Activated naive CD8-positive, alpha-beta T cell (primary cell): ENCODE measurements around the gene RGMA.

Source experiments
- H3K27ac Mint-ChIP-seq: one replicate; pipeline ENCODE4 v1.8.0; 2021; ENCODE audit warnings: mixed read lengths
- H3K27me3 Mint-ChIP-seq: one replicate; pipeline ENCODE4 v1.8.0; 2021; ENCODE audit warnings: mixed read lengths
- H3K36me3 Mint-ChIP-seq: one replicate; pipeline ENCODE4 v1.8.0; 2021; ENCODE audit warnings: mixed read lengths
- H3K4me1 Mint-ChIP-seq: one replicate; pipeline ENCODE4 v1.8.0; 2021; ENCODE audit warnings: low read depth, mixed read lengths
- H3K4me3 Mint-ChIP-seq: one replicate; pipeline ENCODE4 v1.8.0; 2021; ENCODE audit warnings: mild to moderate bottlenecking, mixed read lengths
- H3K9me3 Mint-ChIP-seq: one replicate; pipeline ENCODE4 v1.8.0; 2021; ENCODE audit warnings: low read depth, mixed read lengths

RGMA gene

DNA sequence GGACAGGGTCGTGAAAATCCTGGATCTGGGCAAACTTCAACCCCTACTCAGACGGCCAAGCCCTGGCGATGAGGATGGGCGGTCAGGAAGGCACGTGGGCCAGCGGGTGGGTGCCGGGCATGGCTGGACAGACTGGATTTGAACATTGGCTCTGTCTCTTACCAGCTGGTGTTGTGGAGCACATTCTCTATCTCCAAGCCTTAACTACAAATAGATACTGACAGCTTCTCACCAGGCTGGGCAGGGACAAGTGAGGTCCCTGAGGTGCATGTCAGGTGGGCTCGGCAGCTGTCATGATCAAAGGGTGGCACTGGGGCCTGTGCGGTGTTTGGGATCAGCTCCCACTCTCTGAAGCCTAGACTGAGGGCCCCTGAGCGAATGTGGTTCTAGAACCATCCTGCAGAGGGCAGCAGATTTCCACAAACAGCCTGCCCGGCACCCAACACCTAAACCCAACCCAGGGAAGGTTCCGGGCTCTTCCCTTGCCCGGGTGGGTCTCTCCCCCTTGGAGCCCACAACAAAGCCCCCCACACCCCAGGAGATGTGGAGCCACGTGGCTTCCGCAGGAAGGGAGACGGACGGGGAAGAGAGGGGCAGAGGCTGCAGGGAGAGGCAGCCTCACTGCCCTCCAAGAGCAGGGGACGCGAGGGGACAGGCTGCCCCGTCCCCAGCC, 58.4 kb downstream of the RGMA start:
- Mint-ChIP-seq H3K4me3 (no peak overlapping the region), H3K27ac (peak overlapping the region; percentile 61)

DNA sequence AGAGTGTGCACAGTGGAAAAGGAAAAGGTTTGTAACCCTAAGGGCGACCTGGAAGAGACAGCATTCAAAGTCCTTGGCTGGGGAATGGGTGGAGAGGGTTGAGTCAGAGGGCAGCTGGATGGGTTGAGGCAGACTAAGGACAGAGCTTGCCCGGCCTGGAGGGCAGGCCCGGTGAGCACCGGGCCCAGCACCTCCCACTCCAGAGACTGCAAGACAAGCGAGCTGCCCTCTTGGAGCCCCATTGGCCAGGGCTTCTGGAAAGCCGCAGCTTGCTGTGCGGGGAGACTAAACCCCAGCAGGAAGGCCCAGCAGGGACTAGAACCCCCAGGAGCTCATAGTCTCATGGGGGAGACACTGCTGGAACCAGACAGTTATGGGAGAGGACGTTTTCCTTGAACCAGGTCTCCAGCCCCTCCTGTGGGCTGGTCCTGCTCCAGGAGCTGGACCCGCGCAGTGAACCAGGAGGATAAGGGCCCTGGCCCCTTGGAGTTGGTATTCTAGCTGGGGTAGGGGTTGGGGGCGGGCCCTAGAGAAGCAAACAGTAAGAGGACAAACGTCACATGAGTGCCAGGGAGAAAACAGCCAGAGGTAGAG, 59.1 kb downstream of the RGMA start:
- peak overlapping the region; percentile 61 for H3K27ac Mint-ChIP-seq
- no peak overlapping the region for H3K4me3 Mint-ChIP-seq
- peaks cover 2% of the 10 kb centered on the region for H3K36me3 Mint-ChIP-seq
- no peaks in the 10 kb centered on the region for H3K9me3 Mint-ChIP-seq
- H3K27me3 Mint-ChIP-seq: no peaks in the 10 kb centered on the region
- peaks cover 37% of the 10 kb centered on the region for H3K4me1 Mint-ChIP-seq

More for the DNA sequence above, 58.4 kb downstream of the RGMA start:
- H3K9me3 Mint-ChIP-seq: no peaks in the 10 kb centered on the region
- H3K27me3 Mint-ChIP-seq: no peaks in the 10 kb centered on the region
- peaks cover 36% of the 10 kb centered on the region for H3K4me1 Mint-ChIP-seq
- H3K36me3 Mint-ChIP-seq: no peaks in the 10 kb centered on the region

DNA sequence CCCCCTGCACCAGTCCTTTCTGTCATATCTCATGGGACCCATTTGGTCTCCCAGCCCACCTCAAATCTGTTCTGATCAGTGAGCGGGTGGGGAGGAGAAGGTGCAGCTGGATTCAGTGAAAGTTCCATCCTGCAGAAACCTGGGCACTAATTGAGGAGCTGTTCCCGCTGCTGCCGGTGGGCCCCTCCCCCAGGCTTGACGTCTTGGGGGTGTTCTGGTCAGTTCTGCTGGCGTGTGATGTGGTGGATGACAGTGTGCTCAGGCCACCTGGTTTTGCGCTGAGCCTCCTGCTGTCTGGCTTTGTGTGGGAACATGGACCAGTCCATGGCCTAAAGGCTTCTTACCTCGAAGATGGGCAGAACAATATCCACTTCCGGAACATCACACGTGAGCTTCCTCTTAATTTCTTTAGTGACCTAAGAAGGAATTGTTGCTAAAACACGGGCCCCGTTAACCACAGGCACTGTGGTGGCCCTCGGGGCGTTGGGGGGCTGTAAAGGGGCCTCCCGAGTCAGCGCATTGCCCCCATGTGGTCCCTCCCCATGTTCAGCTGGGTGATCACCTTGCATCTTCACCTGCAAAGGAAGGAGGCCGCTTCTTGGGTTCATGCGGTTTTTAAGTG, 59.7 kb downstream of the RGMA start:
- peak overlapping the region; percentile 1 for H3K27ac Mint-ChIP-seq
- H3K27me3 Mint-ChIP-seq: no peaks in the 10 kb centered on the region
- H3K4me3 Mint-ChIP-seq: no peak overlapping the region
- H3K9me3 Mint-ChIP-seq: no peaks in the 10 kb centered on the region
- peaks cover 5% of the 10 kb centered on the region for H3K36me3 Mint-ChIP-seq
- H3K4me1 Mint-ChIP-seq: peaks cover 43% of the 10 kb centered on the region

DNA sequence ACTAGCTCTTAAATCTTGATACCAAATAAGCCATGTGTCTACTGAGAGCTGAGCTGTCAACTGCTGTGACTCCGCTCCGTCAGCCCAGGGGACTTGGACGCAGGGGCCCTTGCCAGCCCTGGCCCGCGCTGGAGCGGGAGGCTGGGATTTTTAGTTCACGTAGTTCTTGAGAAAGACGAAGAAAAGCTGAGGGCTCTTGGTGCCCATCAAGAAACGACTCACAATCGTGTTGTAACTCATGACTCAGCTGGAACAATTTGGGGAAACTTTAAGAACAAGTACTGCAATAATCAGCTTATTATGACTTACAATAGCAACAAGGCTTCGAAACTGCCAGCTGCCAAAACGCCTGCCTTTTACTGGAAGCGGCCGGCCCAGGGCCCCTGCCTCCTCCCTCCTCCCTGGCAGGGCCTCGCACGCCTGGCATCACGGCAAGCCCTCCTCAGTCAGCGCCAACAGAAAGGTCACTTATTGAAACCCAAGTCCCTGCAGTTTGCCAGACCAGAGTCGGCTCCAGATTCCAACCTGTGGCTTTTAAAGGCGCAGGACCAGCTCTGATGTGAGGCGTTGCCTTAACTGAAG, 60.3 kb downstream of the RGMA start:
- Mint-ChIP-seq H3K4me3 (no peak overlapping the region), H3K27ac (peak overlapping the region; percentile 76), H3K27me3 (no peaks in the 10 kb centered on the region), H3K36me3 (peaks cover 8% of the 10 kb centered on the region), H3K4me1 (peaks cover 49% of the 10 kb centered on the region), H3K9me3 (no peaks in the 10 kb centered on the region)

DNA sequence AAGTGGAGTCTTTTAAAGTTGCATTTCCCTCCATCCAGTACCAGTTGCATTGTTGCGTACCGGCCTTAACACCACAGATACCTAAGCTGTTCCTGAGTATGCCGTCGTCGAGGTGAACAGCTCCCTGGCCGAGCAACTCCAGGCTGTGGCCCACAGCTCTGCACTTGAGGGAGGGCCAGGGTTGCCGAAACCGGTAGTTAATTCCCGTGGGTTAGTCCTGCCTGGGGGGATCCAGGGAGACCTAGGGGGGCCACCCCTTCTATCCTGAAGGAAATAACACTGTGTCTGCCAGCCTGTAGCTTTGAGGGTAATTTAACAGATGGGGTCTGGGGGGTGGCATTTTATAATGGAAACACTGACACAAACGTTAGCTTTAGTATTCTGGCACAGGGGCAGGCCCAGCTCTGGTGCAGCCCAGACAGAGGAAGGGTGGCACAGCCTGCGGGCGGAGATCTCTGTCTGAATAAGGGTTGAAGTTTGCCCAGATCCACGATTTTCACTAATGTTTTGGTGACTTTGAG, 60.8 kb downstream of the RGMA start:
- Mint-ChIP-seq H3K9me3 (no peaks in the 10 kb centered on the region), H3K27ac (peak overlapping the region; percentile 76), H3K4me3 (no peak overlapping the region), H3K36me3 (peaks cover 9% of the 10 kb centered on the region), H3K27me3 (no peaks in the 10 kb centered on the region), H3K4me1 (peaks cover 54% of the 10 kb centered on the region)

DNA sequence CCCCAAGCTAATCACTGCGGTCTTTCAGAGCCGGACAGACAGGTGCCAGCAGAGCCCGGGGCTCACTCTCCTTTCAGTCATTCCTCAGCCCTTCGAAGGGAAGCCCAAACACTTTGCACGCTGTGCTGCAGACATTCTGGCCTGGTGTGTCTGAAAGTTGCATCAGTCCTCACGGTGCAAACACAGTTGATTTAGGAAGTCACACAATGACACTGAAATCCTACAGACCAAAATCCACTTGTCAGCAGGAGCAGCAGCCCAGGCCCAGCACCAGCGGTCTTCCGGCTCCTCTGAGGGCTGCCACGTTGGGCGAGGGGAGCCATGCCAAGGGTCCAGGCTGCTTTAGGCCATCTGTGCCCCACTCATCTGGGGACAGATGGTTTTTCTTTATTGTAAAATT, 61.6 kb downstream of the RGMA start:
- Mint-ChIP-seq H3K4me1 (peaks cover 62% of the 10 kb centered on the region), H3K27me3 (no peaks in the 10 kb centered on the region), H3K9me3 (no peaks in the 10 kb centered on the region), H3K36me3 (peaks cover 17% of the 10 kb centered on the region), H3K27ac (peak overlapping the region; percentile 58), H3K4me3 (no peak overlapping the region)

DNA sequence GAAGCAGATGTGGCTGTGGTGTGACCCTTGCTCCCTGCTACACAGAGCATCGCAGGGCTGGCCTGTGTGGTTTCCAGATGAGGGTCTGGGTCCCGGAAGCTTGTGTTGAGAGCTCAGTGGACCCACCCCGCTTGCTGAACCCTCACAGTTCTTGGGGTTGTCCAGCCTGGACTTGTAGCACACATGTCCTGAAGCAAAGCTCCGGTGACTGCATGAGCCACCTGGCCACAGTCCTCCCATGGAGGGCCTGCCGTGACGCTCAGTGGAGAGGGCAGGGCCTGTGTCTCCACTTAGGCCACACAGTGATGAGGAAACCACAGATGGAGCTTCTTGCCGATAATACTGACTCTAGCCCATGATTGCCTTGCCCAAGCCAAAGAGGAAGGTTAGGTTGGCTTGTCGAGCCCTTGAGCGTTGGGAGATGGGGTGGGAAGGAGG, 62.6 kb downstream of the RGMA start:
- Mint-ChIP-seq H3K27me3 (no peaks in the 10 kb centered on the region), H3K4me1 (peaks cover 71% of the 10 kb centered on the region), H3K9me3 (no peaks in the 10 kb centered on the region), H3K4me3 (no peak overlapping the region), H3K36me3 (peaks cover 22% of the 10 kb centered on the region), H3K27ac (peak overlapping the region; percentile 96)

DNA sequence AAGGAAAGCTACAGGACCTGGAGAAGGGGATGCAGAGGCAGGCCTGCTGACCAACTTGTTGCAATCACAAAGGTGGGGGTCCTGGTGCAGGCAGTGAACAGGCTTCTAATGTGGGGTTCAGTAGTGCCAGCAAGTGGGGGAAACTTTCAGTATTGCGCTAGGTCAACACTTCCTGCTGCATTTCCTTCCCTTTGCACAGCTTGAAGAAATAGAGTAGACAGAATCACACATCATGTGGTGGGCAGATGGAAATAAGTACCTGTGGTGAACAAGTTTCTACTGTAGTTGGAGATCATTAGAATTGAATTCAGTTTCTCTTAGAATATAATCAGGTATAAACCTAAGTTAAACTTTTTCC, 63.4 kb downstream of the RGMA start:
- no peaks in the 10 kb centered on the region for H3K9me3 Mint-ChIP-seq
- H3K4me1 Mint-ChIP-seq: peaks cover 78% of the 10 kb centered on the region
- H3K4me3 Mint-ChIP-seq: peak overlapping the region; percentile 51
- no peaks in the 10 kb centered on the region for H3K27me3 Mint-ChIP-seq
- H3K36me3 Mint-ChIP-seq: peaks cover 25% of the 10 kb centered on the region
- peak overlapping the region; percentile 96 for H3K27ac Mint-ChIP-seq

DNA sequence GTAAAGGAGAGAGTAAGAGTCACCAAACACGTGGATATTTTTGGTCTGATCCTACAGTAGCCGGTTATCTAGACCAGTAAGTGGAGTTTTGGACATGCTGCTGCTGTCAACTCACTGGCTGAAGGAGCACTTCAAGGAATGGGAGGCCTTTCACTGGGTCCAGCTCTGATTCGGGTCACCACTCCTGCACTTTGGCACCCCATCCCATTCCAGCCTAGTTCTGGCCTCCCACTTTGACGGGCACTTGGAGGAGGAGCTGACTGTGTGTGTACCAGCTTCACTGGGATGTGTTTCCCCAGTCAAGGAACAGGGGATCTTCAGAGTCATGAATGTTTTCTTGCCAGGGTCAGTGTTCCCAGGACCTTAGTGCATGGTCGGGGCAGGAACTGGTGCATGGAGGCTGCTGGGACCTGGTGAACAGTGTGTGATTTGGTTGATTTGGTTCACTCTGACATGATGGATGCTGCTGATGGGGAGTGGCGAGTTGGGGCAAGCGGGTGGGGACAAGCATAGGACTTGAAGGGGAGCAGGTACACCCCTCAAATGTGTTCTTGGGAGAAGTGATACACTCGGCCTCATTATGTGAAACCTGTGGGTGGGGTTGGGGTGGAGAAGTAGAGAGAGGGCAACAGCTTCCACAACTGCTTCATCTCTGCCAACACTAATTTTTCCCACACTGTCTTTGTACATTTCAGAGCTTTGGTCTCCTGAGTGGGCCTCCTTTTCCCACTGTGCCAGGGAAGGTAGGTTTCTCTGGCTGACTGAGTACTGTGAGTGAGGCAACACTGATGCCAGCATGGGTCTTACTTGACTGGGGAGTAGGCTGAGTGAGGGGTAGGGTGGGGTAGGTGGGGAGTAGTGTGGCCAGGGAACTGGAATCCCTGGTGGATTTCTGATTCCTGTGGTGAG, 64.0 kb downstream of the RGMA start:
- no peaks in the 10 kb centered on the region for H3K27me3 Mint-ChIP-seq
- peaks cover 29% of the 10 kb centered on the region for H3K36me3 Mint-ChIP-seq
- peaks cover 78% of the 10 kb centered on the region for H3K4me1 Mint-ChIP-seq
- no peaks in the 10 kb centered on the region for H3K9me3 Mint-ChIP-seq
- peak overlapping the region; percentile 51 for H3K4me3 Mint-ChIP-seq
- H3K27ac Mint-ChIP-seq: peak overlapping the region; percentile 96

DNA sequence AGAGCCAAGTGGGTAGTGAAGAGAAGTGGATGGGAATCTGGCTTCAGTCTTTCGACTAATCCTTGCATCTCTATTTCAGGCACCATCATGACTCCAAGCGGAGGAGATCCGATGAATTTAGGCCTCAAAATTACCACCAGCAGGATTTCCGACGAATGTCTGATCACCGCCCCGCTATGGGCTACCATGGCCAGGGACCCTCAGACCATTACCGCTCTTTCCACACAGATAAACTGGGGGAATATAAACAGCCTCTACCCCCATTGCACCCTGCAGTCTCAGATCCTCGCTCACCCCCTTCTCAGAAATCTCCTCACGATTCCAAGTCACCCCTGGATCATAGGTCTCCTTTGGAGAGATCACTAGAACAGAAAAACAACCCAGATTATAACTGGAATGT, 64.7 kb downstream of the RGMA start:
- H3K4me1 Mint-ChIP-seq: peaks cover 80% of the 10 kb centered on the region

DNA sequence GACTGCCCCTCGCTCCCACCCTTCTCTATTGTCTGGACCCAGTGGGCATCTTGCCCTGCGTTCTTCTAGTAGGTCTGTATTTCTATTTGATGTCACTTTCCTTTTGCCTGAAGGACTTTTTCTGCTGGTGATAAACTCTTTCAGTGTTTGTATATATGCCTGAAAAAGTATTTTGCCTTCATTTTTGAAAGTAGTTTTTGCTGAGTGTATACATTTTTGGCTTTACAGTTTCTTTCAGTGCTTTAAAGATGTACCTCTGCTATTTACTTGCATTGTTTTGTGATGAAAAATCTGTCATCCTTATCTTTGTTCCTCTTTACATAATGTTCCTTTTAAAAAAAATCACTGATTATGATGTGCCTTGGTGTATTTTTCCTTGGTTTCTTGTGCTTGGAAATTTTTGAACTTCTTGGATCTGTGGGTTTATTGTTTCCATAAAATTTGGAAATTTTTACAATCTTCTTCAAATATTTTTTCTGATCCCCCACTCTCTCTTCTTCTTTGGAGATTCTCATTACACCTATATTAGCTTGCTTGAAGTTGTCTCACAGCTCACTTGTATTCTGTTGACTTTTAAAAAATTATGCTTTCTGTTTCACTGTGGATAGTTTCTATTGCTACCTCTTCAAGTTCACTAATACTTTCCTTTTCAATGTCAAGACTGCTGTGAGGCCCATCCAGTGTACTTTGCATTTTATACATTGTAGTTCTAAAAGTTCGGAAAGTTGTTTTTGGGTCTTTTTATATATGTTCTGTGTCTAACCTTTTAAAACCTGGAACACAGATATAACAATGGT, 67.8 kb downstream of the RGMA start:
- H3K27me3 Mint-ChIP-seq: no peaks in the 10 kb centered on the region
- H3K27ac Mint-ChIP-seq: peak overlapping the region; percentile 96
- peaks cover 38% of the 10 kb centered on the region for H3K36me3 Mint-ChIP-seq
- H3K4me3 Mint-ChIP-seq: peak overlapping the region; percentile 69
- H3K4me1 Mint-ChIP-seq: peaks cover 87% of the 10 kb centered on the region
- H3K9me3 Mint-ChIP-seq: no peaks in the 10 kb centered on the region

More for the DNA sequence above, 64.7 kb downstream of the RGMA start:
- Mint-ChIP-seq H3K27me3 (no peaks in the 10 kb centered on the region), H3K36me3 (peaks cover 30% of the 10 kb centered on the region), H3K27ac (peak overlapping the region; percentile 96), H3K9me3 (no peaks in the 10 kb centered on the region), H3K4me3 (no peak overlapping the region)

DNA sequence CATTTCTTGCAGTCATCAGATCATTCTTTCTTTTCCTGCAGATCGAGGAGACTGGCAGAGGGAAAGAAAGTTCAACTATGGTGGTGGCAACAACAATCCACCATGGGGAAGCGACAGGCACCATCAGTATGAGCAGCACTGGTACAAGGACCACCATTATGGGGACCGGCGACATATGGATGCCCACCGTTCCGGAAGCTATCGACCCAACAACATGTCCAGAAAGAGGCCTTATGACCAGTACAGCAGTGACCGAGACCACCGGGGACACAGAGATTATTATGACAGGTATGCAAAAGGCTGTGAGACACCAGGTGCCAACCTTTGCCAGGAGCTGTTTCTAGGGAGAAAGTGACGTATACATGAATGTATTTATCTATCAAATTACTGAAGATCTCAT, 69.0 kb downstream of the RGMA start:
- Mint-ChIP-seq H3K9me3 (no peaks in the 10 kb centered on the region), H3K27ac (peak overlapping the region; percentile 96), H3K4me1 (peaks cover 81% of the 10 kb centered on the region), H3K36me3 (peaks cover 42% of the 10 kb centered on the region), H3K27me3 (no peaks in the 10 kb centered on the region), H3K4me3 (no peak overlapping the region)

DNA sequence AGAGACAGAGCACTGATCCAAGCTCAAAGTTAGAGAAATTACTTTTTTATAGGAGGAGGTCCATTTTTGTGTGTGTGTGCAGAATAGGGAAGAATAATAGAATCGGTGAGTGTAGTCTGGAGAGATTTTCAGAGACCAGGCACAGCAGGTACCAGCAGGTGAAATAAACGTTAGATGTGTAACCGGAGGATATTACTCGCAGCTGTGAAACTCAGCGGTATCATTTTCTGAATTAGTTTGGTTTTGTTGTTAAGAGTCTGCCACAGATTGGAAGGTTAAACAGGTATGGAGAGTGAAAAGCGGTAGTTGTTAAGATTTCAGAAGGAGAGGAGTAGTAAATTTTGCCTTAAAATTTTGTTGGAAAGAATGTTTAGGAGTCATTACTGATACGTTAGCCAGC, 69.9 kb downstream of the RGMA start:
- no peaks in the 10 kb centered on the region for H3K27me3 Mint-ChIP-seq
- H3K27ac Mint-ChIP-seq: peak overlapping the region; percentile 96
- H3K9me3 Mint-ChIP-seq: no peaks in the 10 kb centered on the region
- H3K4me1 Mint-ChIP-seq: peaks cover 72% of the 10 kb centered on the region
- H3K36me3 Mint-ChIP-seq: peaks cover 38% of the 10 kb centered on the region
- peak overlapping the region; percentile 33 for H3K4me3 Mint-ChIP-seq

DNA sequence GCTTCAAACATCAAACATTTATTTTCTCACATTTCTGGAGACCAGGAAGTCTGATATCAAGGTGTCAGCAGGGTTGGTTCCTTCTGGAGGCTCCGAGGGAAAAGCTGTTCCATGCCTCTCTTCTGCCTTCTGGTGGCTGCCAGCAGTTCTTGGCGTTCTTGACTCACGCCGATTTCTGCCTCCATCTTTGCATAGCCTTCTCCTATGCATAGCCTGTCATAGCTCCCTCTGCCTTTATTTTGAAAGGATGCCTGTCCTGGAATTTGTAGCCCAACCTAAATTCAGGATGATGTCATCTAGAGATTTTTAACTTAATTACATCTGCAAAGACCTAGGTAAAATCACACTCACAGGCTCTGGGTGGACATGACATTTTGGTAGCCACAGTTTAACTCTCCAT, 70.4 kb downstream of the RGMA start:
- Mint-ChIP-seq H3K27me3 (no peaks in the 10 kb centered on the region), H3K4me3 (peak overlapping the region; percentile 33), H3K36me3 (peaks cover 35% of the 10 kb centered on the region), H3K4me1 (peaks cover 67% of the 10 kb centered on the region), H3K27ac (peak overlapping the region; percentile 96), H3K9me3 (no peaks in the 10 kb centered on the region)
